PC-3 (cell line): Measurements from ENCODE around the gene ANKRD42.

Source experiments
- CTCF ChIP-seq: fragments of 300-600 bp; sonication (generic); conservative IDR thresholded peaks from 2 replicates; pipeline ENCODE4 v1.5.1; 2017; ENCODE audit warnings: antibody characterized with exemption, low read depth, mild to moderate bottlenecking, low read length
- EZH2 ChIP-seq: fragments of 300-600 bp; sonication (generic); IDR thresholded peaks from one replicate; pipeline ENCODE4 v1.6.1; 2017; ENCODE audit warnings: antibody characterized with exemption, mild to moderate bottlenecking, low read length; ENCODE audit not compliant: unreplicated experiment
- EZH2phosphoT487 ChIP-seq: fragments of 300-600 bp; sonication (generic); IDR thresholded peaks from 2 replicates; pipeline ENCODE4 v1.6.1; 2018; ENCODE audit warnings: mild to moderate bottlenecking, antibody characterized with exemption, low read length, borderline replicate concordance

- TF ChIP-seq CTCF (no peak), EZH2phosphoT487 (no peak), EZH2 (no peak)
Observed at GRCh38 chr11:83223457-83223856, 29.9 kb downstream of the ANKRD42 start.
